ENCODE data around the gene PHKA2.

PHKA2 gene

GRCh38 chrX:18920566-18920965 is 63.3 kb downstream of the PHKA2 start:
- CTCF ChIA-PET: no interaction called here
- DNase-seq (ENCODE audit: extremely low spot score): no peak
- no peak for TF ChIP-seq CTCF (IDR thresholded peaks at IDR 0.05; ENCODE audit: control extremely low read depth, extremely low read depth, low read depth, missing control alignments)
- POLR2A ChIA-PET: no interaction called here

DNA sequence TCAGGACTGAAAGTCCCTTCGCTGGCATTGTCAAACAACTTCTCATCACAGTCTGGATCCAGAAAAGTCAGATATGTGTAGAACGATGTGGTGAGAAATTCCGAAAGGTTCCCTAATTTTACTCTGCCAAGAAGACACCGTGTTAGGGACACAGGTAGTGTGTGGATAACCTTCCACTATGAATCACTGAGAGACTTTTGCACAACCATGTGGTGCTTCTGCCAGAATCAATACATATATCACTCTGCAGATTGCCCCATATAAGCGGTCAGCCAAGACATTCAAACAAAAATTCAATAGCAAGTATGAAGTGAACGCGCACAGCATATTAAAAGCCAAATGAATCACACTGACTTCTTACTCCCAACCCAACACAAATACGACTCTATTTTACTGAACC is 63.8 kb downstream of the PHKA2 start:
- ChIA-PET POLR2A (no interaction called here), CTCF (no interaction called here)
- no peak for DNase-seq (ENCODE audit: extremely low spot score)
- TF ChIP-seq CTCF (IDR thresholded peaks at IDR 0.05; ENCODE audit: control extremely low read depth, extremely low read depth, low read depth, missing control alignments): no peak

GRCh38 chrX:18917831-18918230 is 66.1 kb downstream of the PHKA2 start:
- CTCF ChIA-PET: no interaction called here
- POLR2A ChIA-PET: no interaction called here
- DNase-seq (ENCODE audit: extremely low spot score): no peak
- TF ChIP-seq CTCF (IDR thresholded peaks at IDR 0.05; ENCODE audit: control extremely low read depth, extremely low read depth, low read depth, missing control alignments): no peak

- ChIA-PET POLR2A (no interaction called here), CTCF (interaction anchor here (1.5 kb wide), 1 partner anchor 496 kb away, joined by 3 read pairs; no protein-coding TSS in a partner anchor)
- DNase-seq (ENCODE audit: extremely low spot score): no peak
- TF ChIP-seq CTCF (IDR thresholded peaks at IDR 0.05; ENCODE audit: control extremely low read depth, extremely low read depth, low read depth, missing control alignments): no peak
Observed at GRCh38 chrX:18906286-18906685, 77.6 kb downstream of the PHKA2 start.

- POLR2A ChIA-PET: no interaction called here
- no peak for DNase-seq (ENCODE audit: extremely low spot score)
- TF ChIP-seq CTCF (IDR thresholded peaks at IDR 0.05; ENCODE audit: control extremely low read depth, extremely low read depth, low read depth, missing control alignments): no peak
- CTCF ChIA-PET: no interaction called here
Observed at GRCh38 chrX:18900401-18900976, 83.4 kb downstream of the PHKA2 start.

- peak; percentile 34 for DNase-seq (ENCODE audit: extremely low spot score)
- TF ChIP-seq CTCF (IDR thresholded peaks at IDR 0.05; ENCODE audit: control extremely low read depth, extremely low read depth, low read depth, missing control alignments): peak; percentile 43
- ChIA-PET POLR2A (no interaction called here), CTCF (no interaction called here)
Observed at GRCh38 chrX:18899796-18900380, 84.0 kb downstream of the PHKA2 start.

Measured in GM10248 (cell line).